Measurements from ENCODE around the gene EGR2.

Gene EGR2

GRCh38 chr10:62812672-62813439 is 3.3 kb downstream of the EGR2 start:
- TF ChIP-seq, protein P1, sequence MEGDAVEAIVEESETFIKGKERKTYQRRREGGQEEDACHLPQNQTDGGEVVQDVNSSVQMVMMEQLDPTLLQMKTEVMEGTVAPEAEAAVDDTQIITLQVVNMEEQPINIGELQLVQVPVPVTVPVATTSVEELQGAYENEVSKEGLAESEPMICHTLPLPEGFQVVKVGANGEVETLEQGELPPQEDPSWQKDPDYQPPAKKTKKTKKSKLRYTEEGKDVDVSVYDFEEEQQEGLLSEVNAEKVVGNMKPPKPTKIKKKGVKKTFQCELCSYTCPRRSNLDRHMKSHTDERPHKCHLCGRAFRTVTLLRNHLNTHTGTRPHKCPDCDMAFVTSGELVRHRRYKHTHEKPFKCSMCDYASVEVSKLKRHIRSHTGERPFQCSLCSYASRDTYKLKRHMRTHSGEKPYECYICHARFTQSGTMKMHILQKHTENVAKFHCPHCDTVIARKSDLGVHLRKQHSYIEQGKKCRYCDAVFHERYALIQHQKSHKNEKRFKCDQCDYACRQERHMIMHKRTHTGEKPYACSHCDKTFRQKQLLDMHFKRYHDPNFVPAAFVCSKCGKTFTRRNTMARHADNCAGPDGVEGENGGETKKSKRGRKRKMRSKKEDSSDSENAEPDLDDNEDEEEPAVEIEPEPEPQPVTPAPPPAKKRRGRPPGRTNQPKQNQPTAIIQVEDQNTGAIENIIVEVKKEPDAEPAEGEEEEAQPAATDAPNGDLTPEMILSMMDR (IDR thresholded peaks at IDR 0.05; ENCODE audit: borderline replicate concordance, extremely low read depth, low read length, poor library complexity, severe bottlenecking), result no peak
- no peak for TF ChIP-seq EZH2 (IDR thresholded peaks at IDR 0.05; ENCODE audit: borderline replicate concordance, low read depth, low read length, severe bottlenecking)
- Histone ChIP-seq H3K36me3 (ENCODE audit: insufficient read depth, low read length) (peaks cover 16% of the 10 kb centered on the region; the same call in 1 of the 2 replicates), H3K27ac (ENCODE audit: low read length) (no peak overlapping the region), H2AFZ (ENCODE audit: low read depth, low read length) (no peak overlapping the region), H3K4me2 (ENCODE audit: insufficient read depth, low read length) (no peak overlapping the region), H3K27me3 (ENCODE audit: insufficient read depth, low read length, poor library complexity) (no peaks in the 10 kb centered on the region), H3K9ac (ENCODE audit: low read depth, low read length) (no peak overlapping the region), H3K4me3 (ENCODE audit: low read depth in 1 of 2, low read length in 2 of 2) (no peak overlapping the region), H4K20me1 (ENCODE audit: insufficient read depth, low read length) (peaks cover 18% of the 10 kb centered on the region; the same call in 1 of the 2 replicates), H3K79me2 (ENCODE audit: insufficient read depth, low read length) (peaks cover 12% of the 10 kb centered on the region; the same call in 1 of the 2 replicates), H3K9me3 (ENCODE audit: insufficient read depth, low read length, severe bottlenecking) (no peaks in the 10 kb centered on the region), H3K4me1 (ENCODE audit: insufficient read depth, low read length) (peaks cover 22% of the 10 kb centered on the region)
- ATAC-seq (ENCODE audit: insufficient read depth, low read depth) (no peak), DNase-seq (no peak)

- TF ChIP-seq EZH2 (IDR thresholded peaks at IDR 0.05; ENCODE audit: borderline replicate concordance, low read depth, low read length, severe bottlenecking), result no peak
- TF ChIP-seq, protein P1 (IDR thresholded peaks at IDR 0.05; ENCODE audit: borderline replicate concordance, extremely low read depth, low read length, poor library complexity, severe bottlenecking), result no peak
- Histone ChIP-seq H3K9ac (ENCODE audit: low read depth, low read length) (no peak overlapping the region), H3K36me3 (ENCODE audit: insufficient read depth, low read length) (peaks cover 31% of the 10 kb centered on the region), H3K4me1 (ENCODE audit: insufficient read depth, low read length) (peaks cover 30% of the 10 kb centered on the region), H3K27ac (ENCODE audit: low read length) (no peak overlapping the region), H3K9me3 (ENCODE audit: insufficient read depth, low read length, severe bottlenecking) (no peaks in the 10 kb centered on the region), H4K20me1 (ENCODE audit: insufficient read depth, low read length) (peaks cover 28% of the 10 kb centered on the region; the same call in 1 of the 2 replicates), H2AFZ (ENCODE audit: low read depth, low read length) (no peak overlapping the region), H3K4me3 (ENCODE audit: low read depth in 1 of 2, low read length in 2 of 2) (no peak overlapping the region), H3K79me2 (ENCODE audit: insufficient read depth, low read length) (peaks cover 27% of the 10 kb centered on the region), H3K4me2 (ENCODE audit: insufficient read depth, low read length) (no peak overlapping the region), H3K27me3 (ENCODE audit: insufficient read depth, low read length, poor library complexity) (no peaks in the 10 kb centered on the region)
- DNase-seq, result no peak
- no peak for ATAC-seq (ENCODE audit: insufficient read depth, low read depth)
Observed at GRCh38 chr10:62811159-62811875, 4.8 kb downstream of the EGR2 start.

GRCh38 chr10:62810156-62810902 is 5.8 kb downstream of the EGR2 start:
- Histone ChIP-seq H3K9ac (ENCODE audit: low read depth, low read length) (no peak overlapping the region), H3K27me3 (ENCODE audit: insufficient read depth, low read length, poor library complexity) (no peaks in the 10 kb centered on the region), H3K27ac (ENCODE audit: low read length) (no peak overlapping the region), H4K20me1 (ENCODE audit: insufficient read depth, low read length) (peaks cover 37% of the 10 kb centered on the region), H3K9me3 (ENCODE audit: insufficient read depth, low read length, severe bottlenecking) (no peaks in the 10 kb centered on the region), H3K79me2 (ENCODE audit: insufficient read depth, low read length) (peaks cover 37% of the 10 kb centered on the region), H3K4me1 (ENCODE audit: insufficient read depth, low read length) (peaks cover 31% of the 10 kb centered on the region), H2AFZ (ENCODE audit: low read depth, low read length) (no peak overlapping the region), H3K4me3 (ENCODE audit: low read depth in 1 of 2, low read length in 2 of 2) (no peak overlapping the region), H3K36me3 (ENCODE audit: insufficient read depth, low read length) (peaks cover 40% of the 10 kb centered on the region), H3K4me2 (ENCODE audit: insufficient read depth, low read length) (no peak overlapping the region)
- DNase-seq (no peak), ATAC-seq (ENCODE audit: insufficient read depth, low read depth) (no peak)
- TF ChIP-seq, protein P1 (IDR thresholded peaks at IDR 0.05; ENCODE audit: borderline replicate concordance, extremely low read depth, low read length, poor library complexity, severe bottlenecking), result no peak
- TF ChIP-seq EZH2 (IDR thresholded peaks at IDR 0.05; ENCODE audit: borderline replicate concordance, low read depth, low read length, severe bottlenecking), result no peak
